DND-41 (cell line): ENCODE results near the gene CGB3.

Source experiments
- ATAC-seq: fragments of 200-7000 bp; cut with Tn5 transposase; 3 replicates; pipeline ENCODE4 v1.9.1; 2021; ENCODE audit warnings: low read depth; ENCODE audit not compliant: insufficient read depth
- DNase-seq: peaks from one replicate; pipeline ENCODE4 v3.0.0-alpha.2; 2020
- H2AFZ ChIP-seq: 2 replicates; pipeline ENCODE4 v1.6.0; 2012; ENCODE audit warnings: low read depth, low read length
- H3K27ac ChIP-seq: 2 replicates; pipeline ENCODE4 v1.5.1; 2012; ENCODE audit warnings: low read length, inconsistent platforms
- H3K27me3 ChIP-seq: fragments of 200-600 bp; sonication (generic); 2 replicates; pipeline ENCODE4 v1.6.0; 2012; ENCODE audit warnings: low read length, mild to moderate bottlenecking, inconsistent platforms; ENCODE audit not compliant: insufficient read depth, poor library complexity
- H3K36me3 ChIP-seq: 2 replicates; pipeline ENCODE4 v1.5.1; 2012; ENCODE audit warnings: low read length, inconsistent platforms; ENCODE audit not compliant: insufficient read depth
- H3K4me1 ChIP-seq: 2 replicates; pipeline ENCODE4 v1.5.1; 2012; ENCODE audit warnings: mild to moderate bottlenecking, low read length; ENCODE audit not compliant: insufficient read depth
- H3K4me2 ChIP-seq: 2 replicates; pipeline ENCODE4 v1.6.0; 2012; ENCODE audit warnings: mild to moderate bottlenecking, moderate library complexity, low read length, inconsistent platforms; ENCODE audit not compliant: insufficient read depth
- H3K4me3 ChIP-seq, 2 experiments: fragments of 200-600 bp in 1 of 2; shearing (Covaris generic) in 1 of 2; 2 replicates each; pipeline ENCODE4 v1.5.1; 2012 to 2016; ENCODE audit warnings: inconsistent platforms in 2 of 2, low read length in 2 of 2, mild to moderate bottlenecking in 2 of 2, low read depth in 1 of 2, moderate library complexity in 1 of 2
- H3K79me2 ChIP-seq: 2 replicates; pipeline ENCODE4 v1.6.0; 2012; ENCODE audit warnings: low read length, inconsistent platforms; ENCODE audit not compliant: insufficient read depth
- H3K9ac ChIP-seq: 2 replicates; pipeline ENCODE4 v1.6.0; 2012; ENCODE audit warnings: low read depth, mild to moderate bottlenecking, inconsistent platforms, low read length, moderate library complexity
- H3K9me3 ChIP-seq: 2 replicates; pipeline ENCODE4 v1.5.1; 2012; ENCODE audit warnings: low read length, moderate library complexity, mild to moderate bottlenecking, inconsistent platforms; ENCODE audit not compliant: insufficient read depth, severe bottlenecking
- H4K20me1 ChIP-seq: 2 replicates; pipeline ENCODE4 v1.6.0; 2012; ENCODE audit warnings: low read length; ENCODE audit not compliant: insufficient read depth
- CTCF ChIP-seq: IDR thresholded peaks from 2 replicates; pipeline ENCODE4 v1.5.1; 2012; ENCODE audit warnings: borderline replicate concordance, low read length, moderate library complexity, mild to moderate bottlenecking; ENCODE audit not compliant: poor library complexity, severe bottlenecking; ENCODE audit errors: extremely low read depth
- EZH2 ChIP-seq: IDR thresholded peaks from 3 replicates; pipeline ENCODE4 v1.6.1; 2012; ENCODE audit warnings: borderline replicate concordance, low read depth, mild to moderate bottlenecking, moderate library complexity, low read length, inconsistent platforms; ENCODE audit not compliant: severe bottlenecking

CGB3 gene

GRCh38 chr19:48975947-48976847 is 47.9 kb downstream of the CGB3 start:
- no peak overlapping the region for H2AFZ ChIP-seq
- TF ChIP-seq EZH2 (no peak), CTCF (no peak)
- no peaks in the 10 kb centered on the region for H3K79me2 ChIP-seq
- no peaks in the 10 kb centered on the region for H4K20me1 ChIP-seq
- no peaks in the 10 kb centered on the region for H3K4me1 ChIP-seq
- no peak overlapping the region for H3K4me3 ChIP-seq
- no peaks in the 10 kb centered on the region for H3K27me3 ChIP-seq
- H3K36me3 ChIP-seq, result peaks cover 41% of the 10 kb centered on the region
- no peak overlapping the region for H3K9ac ChIP-seq
- H3K9me3 ChIP-seq, result no peaks in the 10 kb centered on the region
- H3K4me2 ChIP-seq, result no peak overlapping the region
- H3K27ac ChIP-seq, result no peak overlapping the region
- ATAC-seq (peak; percentile 84), DNase-seq (peak; percentile 64)
